Hepatocyte (in vitro differentiated cells): ENCODE measurements around the gene SELENOM.

ENCODE experiments used
- EZH2 ChIP-seq: fragments of 200-600 bp; sonication (generic); IDR thresholded peaks from 2 replicates; pipeline ENCODE4 v1.6.1; 2016; ENCODE audit warnings: antibody characterized with exemption, mild to moderate bottlenecking, borderline replicate concordance
- TF ChIP-seq, protein P1 (sequence below): fragments of 200-600 bp; sonication (generic); IDR thresholded peaks from 2 replicates; pipeline ENCODE4 v1.5.1; 2016; ENCODE audit warnings: antibody characterized with exemption, mild to moderate bottlenecking; ENCODE audit not compliant: poor library complexity

DNA sequence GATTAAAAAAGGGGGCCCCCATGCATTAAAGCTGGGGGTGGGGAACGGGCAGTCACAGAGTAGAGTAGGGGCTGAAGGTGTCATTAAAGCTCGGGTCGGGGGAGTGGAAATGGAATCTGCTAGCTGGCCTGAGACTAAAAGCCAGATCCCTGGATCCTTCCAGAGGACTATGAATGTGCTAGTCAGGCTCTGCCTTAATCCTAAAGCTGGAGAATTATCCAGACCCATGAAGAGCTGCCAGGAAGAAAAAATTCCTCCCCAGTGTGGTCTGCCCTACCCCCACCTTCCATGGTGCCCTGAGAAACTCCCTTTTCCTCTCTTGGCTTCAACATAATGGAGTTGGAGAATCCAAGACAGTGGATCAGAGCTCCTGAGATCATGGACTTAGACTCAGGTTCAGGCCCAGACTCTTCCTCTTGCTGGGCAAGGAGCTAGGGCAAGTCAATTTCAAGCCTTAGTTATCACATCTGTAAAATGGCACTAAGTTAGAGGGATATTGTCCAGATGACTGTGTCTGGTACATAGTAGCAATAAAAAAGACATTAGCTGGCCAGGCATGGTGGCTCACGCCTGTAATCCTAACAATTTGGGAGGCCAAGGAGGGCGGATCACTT lies 50.3 kb downstream of the SELENOM start:
- TF ChIP-seq, protein P1, sequence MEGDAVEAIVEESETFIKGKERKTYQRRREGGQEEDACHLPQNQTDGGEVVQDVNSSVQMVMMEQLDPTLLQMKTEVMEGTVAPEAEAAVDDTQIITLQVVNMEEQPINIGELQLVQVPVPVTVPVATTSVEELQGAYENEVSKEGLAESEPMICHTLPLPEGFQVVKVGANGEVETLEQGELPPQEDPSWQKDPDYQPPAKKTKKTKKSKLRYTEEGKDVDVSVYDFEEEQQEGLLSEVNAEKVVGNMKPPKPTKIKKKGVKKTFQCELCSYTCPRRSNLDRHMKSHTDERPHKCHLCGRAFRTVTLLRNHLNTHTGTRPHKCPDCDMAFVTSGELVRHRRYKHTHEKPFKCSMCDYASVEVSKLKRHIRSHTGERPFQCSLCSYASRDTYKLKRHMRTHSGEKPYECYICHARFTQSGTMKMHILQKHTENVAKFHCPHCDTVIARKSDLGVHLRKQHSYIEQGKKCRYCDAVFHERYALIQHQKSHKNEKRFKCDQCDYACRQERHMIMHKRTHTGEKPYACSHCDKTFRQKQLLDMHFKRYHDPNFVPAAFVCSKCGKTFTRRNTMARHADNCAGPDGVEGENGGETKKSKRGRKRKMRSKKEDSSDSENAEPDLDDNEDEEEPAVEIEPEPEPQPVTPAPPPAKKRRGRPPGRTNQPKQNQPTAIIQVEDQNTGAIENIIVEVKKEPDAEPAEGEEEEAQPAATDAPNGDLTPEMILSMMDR = no peak
- no peak for TF ChIP-seq EZH2
